ENCODE results near the gene RPL28.

The RPL28 gene

GRCh38 chr19:55385724-55386492 lies at the start of gene RPL28:
Gene RPL28 (plus strand): TSS chr19:55385932. CDS start chr19:55386358, 426 bp downstream.
- peak; percentile 97 for DNase-seq (ENCODE audit: low read depth, low spot score)

- no peak for DNase-seq (ENCODE audit: low read depth, low spot score)
Measured at GRCh38 chr19:55336101-55336500, 49.6 kb upstream of the RPL28 start.

- DNase-seq (ENCODE audit: low read depth, low spot score), result peak; percentile 100
Measured at GRCh38 chr19:55339105-55339888, 46.4 kb upstream of the RPL28 start, which contains the start of gene KMT5C. Gene KMT5C (plus strand): TSS chr19:55339876. CDS start chr19:55341937, 2,061 bp downstream.

- no peak for DNase-seq (ENCODE audit: low read depth, low spot score)
Measured at GRCh38 chr19:55339889-55340783, 45.6 kb upstream of the RPL28 start.

GRCh38 chr19:55340784-55341147 lies 45.0 kb upstream of the RPL28 start:
- no peak for DNase-seq (ENCODE audit: low read depth, low spot score)

GRCh38 chr19:55341171-55341588 lies 44.6 kb upstream of the RPL28 start:
- DNase-seq (ENCODE audit: low read depth, low spot score), result no peak

GRCh38 chr19:55341595-55342531 lies 43.9 kb upstream of the RPL28 start:
- DNase-seq (ENCODE audit: low read depth, low spot score), result no peak

GRCh38 chr19:55344444-55344843 lies 41.3 kb upstream of the RPL28 start:
- DNase-seq (ENCODE audit: low read depth, low spot score), result no peak

GRCh38 chr19:55345101-55345817 lies 40.5 kb upstream of the RPL28 start:
- no peak for DNase-seq (ENCODE audit: low read depth, low spot score)

- no peak for DNase-seq (ENCODE audit: low read depth, low spot score)
Measured at GRCh38 chr19:55345818-55346724, 39.7 kb upstream of the RPL28 start.

GRCh38 chr19:55346725-55347441 lies 38.8 kb upstream of the RPL28 start:
- DNase-seq (ENCODE audit: low read depth, low spot score), result no peak

- no peak for DNase-seq (ENCODE audit: low read depth, low spot score)
Measured at GRCh38 chr19:55347442-55348009, 38.2 kb upstream of the RPL28 start.

GRCh38 chr19:55348317-55349034 lies 37.3 kb upstream of the RPL28 start:
- no peak for DNase-seq (ENCODE audit: low read depth, low spot score)

GRCh38 chr19:55350620-55351315 lies 35.0 kb upstream of the RPL28 start:
- no peak for DNase-seq (ENCODE audit: low read depth, low spot score)

- DNase-seq (ENCODE audit: low read depth, low spot score), result no peak
Measured at GRCh38 chr19:55352040-55352439, 33.7 kb upstream of the RPL28 start.

GRCh38 chr19:55352549-55353145 lies 33.1 kb upstream of the RPL28 start:
- no peak for DNase-seq (ENCODE audit: low read depth, low spot score)

Measured in brain pericyte (primary cell).